Gastroesophageal sphincter (tissue), 3 donors: Measurements from ENCODE around the gene TTF2.

Experiments used
- POLR2A ChIP-seq, 2 donors: fragments of 450-650 bp; IDR thresholded peaks; one replicate each; pipeline ENCODE4 v1.6.1; 2017; ENCODE audit warnings: antibody characterized with exemption in 2 of 2, mild to moderate bottlenecking in 2 of 2, moderate library complexity in 1 of 2
- POLR2AphosphoS5 ChIP-seq: sonication (generic); formaldehyde crosslinking; IDR thresholded peaks from one replicate; pipeline ENCODE4 v1.6.1; 2017; ENCODE audit warnings: antibody characterized with exemption
- TF ChIP-seq, protein P1 (sequence below), 4 experiments: fragments of 200-600 bp in 2 of 4; fragments of 450-650 bp in 2 of 4; sonication (generic) in 1 of 4; IDR thresholded peaks; one replicate each; pipeline ENCODE4 v1.5.1; 2017 to 2019; ENCODE audit warnings: antibody characterized with exemption in 4 of 4, mild to moderate bottlenecking in 2 of 4, moderate library complexity in 2 of 4

GRCh38 chr1:117147341-117147831 is 87.3 kb downstream of the TTF2 start:
- TF ChIP-seq, protein P1, sequence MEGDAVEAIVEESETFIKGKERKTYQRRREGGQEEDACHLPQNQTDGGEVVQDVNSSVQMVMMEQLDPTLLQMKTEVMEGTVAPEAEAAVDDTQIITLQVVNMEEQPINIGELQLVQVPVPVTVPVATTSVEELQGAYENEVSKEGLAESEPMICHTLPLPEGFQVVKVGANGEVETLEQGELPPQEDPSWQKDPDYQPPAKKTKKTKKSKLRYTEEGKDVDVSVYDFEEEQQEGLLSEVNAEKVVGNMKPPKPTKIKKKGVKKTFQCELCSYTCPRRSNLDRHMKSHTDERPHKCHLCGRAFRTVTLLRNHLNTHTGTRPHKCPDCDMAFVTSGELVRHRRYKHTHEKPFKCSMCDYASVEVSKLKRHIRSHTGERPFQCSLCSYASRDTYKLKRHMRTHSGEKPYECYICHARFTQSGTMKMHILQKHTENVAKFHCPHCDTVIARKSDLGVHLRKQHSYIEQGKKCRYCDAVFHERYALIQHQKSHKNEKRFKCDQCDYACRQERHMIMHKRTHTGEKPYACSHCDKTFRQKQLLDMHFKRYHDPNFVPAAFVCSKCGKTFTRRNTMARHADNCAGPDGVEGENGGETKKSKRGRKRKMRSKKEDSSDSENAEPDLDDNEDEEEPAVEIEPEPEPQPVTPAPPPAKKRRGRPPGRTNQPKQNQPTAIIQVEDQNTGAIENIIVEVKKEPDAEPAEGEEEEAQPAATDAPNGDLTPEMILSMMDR (IDR thresholded peaks at IDR 0.05) = no peak
- TF ChIP-seq POLR2A (IDR thresholded peaks at IDR 0.05) = no peak
- no peak for TF ChIP-seq POLR2AphosphoS5
